GM19455 (cell line): ENCODE results near the gene RBM5.
A peak's percentile ranks its signal among the peaks of the same experiment; 100 is the strongest.

Experiments
- ATAC-seq: cut with Tn5 transposase; IDR thresholded peaks from one replicate; pipeline ENCODE4 v1.9.1; 2021; ENCODE audit not compliant: unreplicated experiment

Gene RBM5

GRCh38 chr3:50121072-50122032 lies 32.6 kb downstream of the RBM5 start:
- peak; percentile 61 for ATAC-seq

- no peak for ATAC-seq
Measured at GRCh38 chr3:50122071-50122470, 33.4 kb downstream of the RBM5 start.

GRCh38 chr3:50122661-50123391 lies 34.1 kb downstream of the RBM5 start:
- no peak for ATAC-seq

- no peak for ATAC-seq
Measured at GRCh38 chr3:50123394-50124051, 34.8 kb downstream of the RBM5 start.

GRCh38 chr3:50124052-50124799 lies 35.5 kb downstream of the RBM5 start:
- no peak for ATAC-seq

- no peak for ATAC-seq
Measured at GRCh38 chr3:50124800-50125178, 36.1 kb downstream of the RBM5 start.

GRCh38 chr3:50125541-50126286 lies 37.0 kb downstream of the RBM5 start:
- no peak for ATAC-seq

- no peak for ATAC-seq
Measured at GRCh38 chr3:50126287-50127211, 37.8 kb downstream of the RBM5 start.

GRCh38 chr3:50127251-50127691 lies 38.6 kb downstream of the RBM5 start:
- ATAC-seq, result no peak

- no peak for ATAC-seq
Measured at GRCh38 chr3:50128001-50128400, 39.3 kb downstream of the RBM5 start.

GRCh38 chr3:50130436-50130835 lies 41.7 kb downstream of the RBM5 start:
- no peak for ATAC-seq

- no peak for ATAC-seq
Measured at GRCh38 chr3:50132421-50133282, 43.9 kb downstream of the RBM5 start.

- no peak for ATAC-seq
Measured at GRCh38 chr3:50133283-50133615, 44.5 kb downstream of the RBM5 start.

- no peak for ATAC-seq
Measured at GRCh38 chr3:50134367-50134766, 45.6 kb downstream of the RBM5 start.

- no peak for ATAC-seq
Measured at GRCh38 chr3:50135964-50136363, 47.2 kb downstream of the RBM5 start.

GRCh38 chr3:50136714-50137405 lies 48.1 kb downstream of the RBM5 start:
- no peak for ATAC-seq

GRCh38 chr3:50137531-50137930 lies 48.8 kb downstream of the RBM5 start:
- ATAC-seq, result no peak
